Heart right ventricle (tissue), 16 donors: ENCODE measurements around the gene PGBD5. TPM values are rescaled to one million over a fixed set of nuclear protein-coding genes. Genes with fewer than 3 reads are reported as not detected.
A peak's percentile ranks its signal among the peaks of the same experiment; 100 is the strongest.

Experiments used
- ATAC-seq, 8 donors: fragments of 200-7000 bp; cut with Tn5 transposase; one replicate each; pipeline ENCODE4 v1.9.1; 2020; ENCODE audit warnings: mild to moderate bottlenecking in 8 of 8, moderate library complexity in 8 of 8, moderate number of reproducible peaks in 1 of 8
- DNase-seq, 2 donors: peaks; one replicate each; pipeline ENCODE4 v3.0.0-alpha.2; 2020
- H3K27ac ChIP-seq, 10 donors: fragments of 200-600 bp; sonication (generic) in 2 of 10; one replicate each; pipeline versions ENCODE4 v1.5.0 to v1.8.0; 2020 to 2022; ENCODE audit warnings: mild to moderate bottlenecking in 3 of 10
- H3K27me3 ChIP-seq, 7 donors: fragments of 200-600 bp; one replicate each; pipeline ENCODE4 v1.8.0; 2021 to 2022; ENCODE audit warnings: mild to moderate bottlenecking in 2 of 7
- H3K36me3 ChIP-seq, 9 donors: fragments of 200-600 bp; sonication (generic) in 1 of 9; one replicate each; pipeline versions ENCODE4 v1.5.0 to v1.8.0; 2020 to 2022; ENCODE audit warnings: mild to moderate bottlenecking in 2 of 9
- H3K4me1 ChIP-seq, 9 donors: fragments of 200-600 bp; sonication (generic) in 1 of 9; one replicate each; pipeline versions ENCODE4 v1.5.0 to v1.8.0; 2020 to 2022; ENCODE audit warnings: mild to moderate bottlenecking in 4 of 9
- H3K4me3 ChIP-seq, 10 donors: fragments of 200-600 bp; sonication (generic) in 2 of 10; one replicate each; pipeline versions ENCODE4 v1.5.0 to v1.8.0; 2020 to 2022; ENCODE audit warnings: mild to moderate bottlenecking in 7 of 10, moderate library complexity in 2 of 10
- H3K9me3 ChIP-seq, 11 donors: fragments of 200-600 bp in 10 of 11; sonication (generic) in 2 of 11; one replicate each; pipeline versions ENCODE4 v1.5.0 to v1.8.0; 2013 to 2022; ENCODE audit warnings: mild to moderate bottlenecking in 2 of 11, control low read depth in 1 of 11, moderate library complexity in 1 of 11
- CTCF ChIP-seq, 9 donors: fragments of 200-600 bp; sonication (generic) in 2 of 9; IDR thresholded peaks; one replicate each; pipeline versions ENCODE4 v1.5.0 to v1.8.0; 2021 to 2022; ENCODE audit warnings: antibody characterized with exemption in 9 of 9, mild to moderate bottlenecking in 5 of 9, moderate library complexity in 1 of 9
- WGBS, 2 donors: extraction: QIAGEN DNeasy Blood & Tissue Kit; methylation state at CpG; one replicate each; pipeline ENCODE4 v1.1.7; 2013; ENCODE audit warnings: inconsistent platforms in 1 of 2; 5-methylcytosine and 5-hydroxymethylcytosine counted together
- intact Hi-C, 10 donors: fragments of 100-400 bp; cut with DNase I; formaldehyde crosslinking; loops; one replicate each; pipeline versions ENCODE4 v1.11.1 to v1.14.2; 2022
- polyA plus RNA-seq, 2 donors: library from polyadenylated mRNA; stranded (reverse); fragments of 200-250 nt; gene quantifications; one replicate each; pipeline ENCODE4 v1.2.3, GENCODE V29; 2013
- total RNA-seq, 10 donors: library from RNA; stranded (reverse); fragmentation: NEBNext Ultra II Directional in 3 of 10; extraction: Animal tissue kit (Norgen Biotek cat#: 25700) in 3 of 10; gene quantifications; one replicate each; pipeline versions ENCODE4 v1.2.1 to v1.2.4, GENCODE V29; 2021 to 2023
- donor health status: Arrhythmogenic right ventricular cardiomyopathy.
- donor health status: ischemic (EF 13 %, LVEDD 7.1; RV severe dilation, severe dysfunction).
- donor health status: healthy with polysubstance abuse.
- donor health status: DM: no; HTN: yes; CAD: no.
- donor health status: DM: no; HTN: no; CAD: no.
- donor health status: ischemic (EF 25% LVEDD 6.9; RV normal size, moderate dysfunction).
- donor health status: ischemic (EF 25% LVEDD 5.7; RV mildly dilated, moderate dysfunction).
- donor health status: healthy.
- donor health status: DM: yes; HTN: yes; CAD: no.
- donor health status: Ischemic cardiomyopathy.
- donor health status: ischemic (EF 35%, LVEDD 5.7; RV mildly dilated, moderate dysfunction).
- donor health status: nonischemic (EF 11% LVEDD 7.7; RV severe dilation, severe dysfunction).
- donor health status: DM: yes; HTN: yes; CAD: no.
- donor health status: PGD.
- donor health status: ischemic (EF 29% LVEDD 5.4; RV normal size, mild dysfunction).
- donor health status: nonischemic (EF 23%, LVEDD 6.1; RV moderate dilation, normal function).

Gene PGBD5
- total and polyA plus RNA-seq, 12 donors: 0.52 to 11.4 (median 7.9) TPM

GRCh38 chr1:230368871-230369270 lies 57.3 kb downstream of the PGBD5 start:
- H3K36me3 ChIP-seq: no peaks in the 10 kb centered on the region
- ATAC-seq (no peak), DNase-seq (no peak)
- TF ChIP-seq CTCF (IDR thresholded peaks at IDR 0.05): no peak
- intact Hi-C loops: no loop called here
- H3K4me3 ChIP-seq: no peak overlapping the region
- H3K9me3 ChIP-seq: no peaks in the 10 kb centered on the region
- no peak overlapping the region for H3K27ac ChIP-seq
- 60 to 71% methylated on average over 4 of the region's 4 CpGs for WGBS, 2 donors
- H3K4me1 ChIP-seq: no peaks in the 10 kb centered on the region
- H3K27me3 ChIP-seq: peaks cover 0 to 3% (median 0%) of the 10 kb centered on the region in 7 donors

GRCh38 chr1:230368363-230368762 lies 57.8 kb downstream of the PGBD5 start:
- peak in 1 of 8 donors; percentile 38 for ATAC-seq
- no peak for DNase-seq
- Histone ChIP-seq H3K9me3 (no peaks in the 10 kb centered on the region), H3K27ac (no peak overlapping the region), H3K4me3 (no peak overlapping the region), H3K27me3 (peaks cover 0 to 3% (median 0%) of the 10 kb centered on the region in 7 donors), H3K36me3 (no peaks in the 10 kb centered on the region), H3K4me1 (no peaks in the 10 kb centered on the region)
- intact Hi-C loops: no loop called here
- no peak for TF ChIP-seq CTCF (IDR thresholded peaks at IDR 0.05)
- 73 to 81% methylated on average over 5 of the region's 5 CpGs for WGBS, 2 donors

DNA sequence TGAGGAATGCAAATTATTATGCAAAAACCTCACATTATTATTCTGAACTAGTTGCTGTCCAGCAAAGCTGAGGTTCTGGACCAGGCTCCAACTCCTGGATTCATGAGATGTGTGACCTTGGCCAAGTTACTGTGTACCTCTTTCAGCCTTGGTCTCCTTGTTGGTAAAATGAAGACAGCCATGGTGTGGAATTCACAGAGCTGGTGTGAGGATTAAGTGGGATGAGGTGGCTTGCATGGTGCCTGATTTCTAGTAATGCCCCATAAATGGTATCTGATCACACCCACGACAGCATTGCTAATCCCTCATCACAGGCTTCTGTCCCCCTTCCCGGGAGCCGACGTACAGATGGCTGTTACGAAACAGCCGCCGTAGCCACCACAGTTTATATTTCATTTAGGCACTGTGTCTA lies 59.6 kb downstream of the PGBD5 start:
- DNase-seq: no peak
- TF ChIP-seq CTCF (IDR thresholded peaks at IDR 0.05): no peak
- 81 to 85% methylated on average over 7 of the region's 7 CpGs for WGBS, 2 donors
- H3K27me3 ChIP-seq: peaks cover 0 to 3% (median 0%) of the 10 kb centered on the region in 7 donors
- no peak overlapping the region for H3K4me3 ChIP-seq
- H3K36me3 ChIP-seq: no peaks in the 10 kb centered on the region
- intact Hi-C loops: no loop called here
- no peaks in the 10 kb centered on the region for H3K4me1 ChIP-seq
- no peak overlapping the region for H3K27ac ChIP-seq
- no peaks in the 10 kb centered on the region for H3K9me3 ChIP-seq
- no peak for ATAC-seq

- intact Hi-C loops: no loop called here
- ATAC-seq: no peak
- WGBS, 2 donors: 70 to 76% methylated on average over 3 of the region's 3 CpGs
- H3K27ac ChIP-seq: no peak overlapping the region
- H3K36me3 ChIP-seq: no peaks in the 10 kb centered on the region
- peaks cover 0 to 3% (median 0%) of the 10 kb centered on the region in 7 donors for H3K27me3 ChIP-seq
- DNase-seq: no peak
- H3K4me1 ChIP-seq: no peaks in the 10 kb centered on the region
- peak in 5 of 9 donors; percentile 5 to 21 (median 9) for TF ChIP-seq CTCF (IDR thresholded peaks at IDR 0.05)
- H3K9me3 ChIP-seq: no peaks in the 10 kb centered on the region
- no peak overlapping the region for H3K4me3 ChIP-seq
Measured at GRCh38 chr1:230365723-230366307, 60.3 kb downstream of the PGBD5 start.
